Liver (tissue), 9 donors: Measurements from ENCODE around the gene RHBDF2. TPM values are rescaled to one million over a fixed set of nuclear protein-coding genes. Genes with fewer than 3 reads are reported as not detected.

ENCODE experiments used
- DNase-seq: peaks from one replicate; pipeline ENCODE4 v3.0.0-alpha.2; 2017; ENCODE audit warnings: low spot score
- H3K27ac ChIP-seq, 2 donors: one replicate each; pipeline ENCODE4 v1.7.0; 2013; ENCODE audit warnings: inconsistent platforms in 2 of 2, low read length in 2 of 2, control low read depth in 1 of 2, low read depth in 1 of 2, mild to moderate bottlenecking in 1 of 2
- H3K27me3 ChIP-seq, 4 donors: one replicate each; pipeline versions ENCODE4 v1.6.1 to v1.7.0; 2013; ENCODE audit warnings: low read length in 3 of 4, inconsistent platforms in 1 of 4, mild to moderate bottlenecking in 1 of 4, moderate library complexity in 1 of 4; ENCODE audit not compliant: control insufficient read depth in 4 of 4, insufficient read depth in 4 of 4
- H3K36me3 ChIP-seq, 4 donors: one replicate each; pipeline versions ENCODE4 v1.6.1 to v1.7.0; 2013; ENCODE audit warnings: low read length in 3 of 4, mild to moderate bottlenecking in 3 of 4, low read depth in 1 of 4, moderate library complexity in 1 of 4; ENCODE audit not compliant: control insufficient read depth in 4 of 4, insufficient read depth in 3 of 4
- H3K4me1 ChIP-seq, 4 donors: one replicate each; pipeline versions ENCODE4 v1.6.1 to v1.7.0; 2013; ENCODE audit warnings: low read length in 3 of 4, mild to moderate bottlenecking in 3 of 4, moderate library complexity in 1 of 4; ENCODE audit not compliant: control insufficient read depth in 4 of 4, insufficient read depth in 4 of 4
- H3K4me3 ChIP-seq, 3 donors: one replicate each; pipeline versions ENCODE4 v1.6.1 to v1.7.0; 2013; ENCODE audit warnings: low read length in 3 of 3, control low read depth in 1 of 3, low read depth in 1 of 3, mild to moderate bottlenecking in 1 of 3
- H3K9ac ChIP-seq, 2 donors: one replicate each; pipeline ENCODE4 v1.7.0; 2013; ENCODE audit warnings: low read length in 2 of 2, mild to moderate bottlenecking in 2 of 2, moderate library complexity in 2 of 2, control low read depth in 1 of 2, low read depth in 1 of 2
- H3K9me3 ChIP-seq, 4 donors: one replicate each; pipeline versions ENCODE4 v1.6.1 to v1.7.0; 2013; ENCODE audit warnings: low read length in 3 of 4; ENCODE audit not compliant: control insufficient read depth in 4 of 4
- EGR1 ChIP-seq, 2 donors: IDR thresholded peaks; 2 replicates each; pipeline ENCODE4 v1.6.1; 2016 to 2018; ENCODE audit warnings: antibody characterized with exemption in 2 of 2, low read depth in 2 of 2
- FOXA1 ChIP-seq: IDR thresholded peaks from 2 replicates; pipeline ENCODE4 v1.6.1; 2016; ENCODE audit warnings: antibody characterized with exemption
- FOXA2 ChIP-seq: IDR thresholded peaks from 2 replicates; pipeline ENCODE4 v1.6.1; 2016; ENCODE audit warnings: antibody characterized with exemption
- GABPA ChIP-seq, 2 donors: IDR thresholded peaks in 1 of 2; conservative IDR thresholded peaks in 1 of 2; 2 replicates each; pipeline ENCODE4 v1.6.1; 2016; ENCODE audit warnings: antibody characterized with exemption in 2 of 2, mild to moderate bottlenecking in 1 of 2, moderate library complexity in 1 of 2
- HNF4A ChIP-seq, 2 donors: conservative IDR thresholded peaks; 2 replicates each; pipeline ENCODE4 v1.6.1; 2016; ENCODE audit warnings: antibody characterized with exemption in 2 of 2, mild to moderate bottlenecking in 2 of 2
- HNF4G ChIP-seq: IDR thresholded peaks from 2 replicates; pipeline ENCODE4 v1.6.1; 2016; ENCODE audit warnings: antibody characterized with exemption
- JUND ChIP-seq, 2 donors: IDR thresholded peaks; 2 replicates each; pipeline ENCODE4 v1.6.1; 2016; ENCODE audit warnings: antibody characterized with exemption in 2 of 2
- NR2F2 ChIP-seq: IDR thresholded peaks from 2 replicates; pipeline ENCODE4 v1.6.1; 2016; ENCODE audit warnings: antibody characterized with exemption
- RAD21 ChIP-seq, 2 donors: IDR thresholded peaks; 2 replicates each; pipeline ENCODE4 v1.6.1; 2016; ENCODE audit warnings: antibody characterized with exemption in 2 of 2, mild to moderate bottlenecking in 2 of 2
- RXRA ChIP-seq, 2 donors: IDR thresholded peaks; 2 replicates each; pipeline ENCODE4 v1.6.1; 2017 to 2018; ENCODE audit warnings: antibody characterized with exemption in 2 of 2, mild to moderate bottlenecking in 1 of 2
- SP1 ChIP-seq: IDR thresholded peaks from 2 replicates; pipeline ENCODE4 v1.6.1; 2018; ENCODE audit warnings: antibody characterized with exemption, mild to moderate bottlenecking
- TAF1 ChIP-seq: conservative IDR thresholded peaks from 2 replicates; pipeline ENCODE4 v1.6.1; 2016; ENCODE audit warnings: antibody characterized with exemption, mild to moderate bottlenecking
- YY1 ChIP-seq: IDR thresholded peaks from 2 replicates; pipeline ENCODE4 v1.6.1; 2016; ENCODE audit warnings: antibody characterized with exemption, mild to moderate bottlenecking
- WGBS: extraction: QIAGEN DNeasy Blood & Tissue Kit; methylation state at CpG from one replicate; pipeline ENCODE4 v1.1.7; 2013; 5-methylcytosine and 5-hydroxymethylcytosine counted together
- polyA plus RNA-seq, 2 donors: library from polyadenylated mRNA; stranded (reverse) in 1 of 2; unstranded in 1 of 2; fragments of 200-250 nt in 1 of 2; fragments of >200 nt in 1 of 2; fragmentation: Nextera tagmentation in 1 of 2; extraction: Ambion mirVana in 1 of 2; gene quantifications; one replicate each; pipeline versions ENCODE4 v1.2.1 to v1.2.3, GENCODE V29; 2013 to 2015
- total RNA-seq, 2 donors: library from RNA; depleted of rRNA; stranded (reverse); fragments of >200 nt; gene quantifications; one replicate each; pipeline ENCODE4 v1.2.3, GENCODE V29; 2014
- TF ChIP-seq, protein P1 (sequence below): IDR thresholded peaks from 2 replicates; pipeline ENCODE4 v1.6.1; 2016; ENCODE audit warnings: antibody characterized with exemption
- TF ChIP-seq, protein P2 (sequence below): IDR thresholded peaks from 2 replicates; pipeline ENCODE4 v1.6.1; 2016; ENCODE audit warnings: antibody characterized with exemption
- TF ChIP-seq, protein P3 (sequence below): IDR thresholded peaks from 2 replicates; pipeline ENCODE4 v1.6.1; 2016; ENCODE audit warnings: antibody characterized with exemption
- TF ChIP-seq, protein P4 (sequence below): fragments of 150-350 bp; IDR thresholded peaks from 2 replicates; pipeline ENCODE4 v1.5.1; 2017; ENCODE audit warnings: improper control_type of control experiment, low read depth, low read length; ENCODE audit not compliant: missing input control
- TF ChIP-seq, protein P5 (sequence below): IDR thresholded peaks from 2 replicates; pipeline ENCODE4 v1.6.1; 2016; ENCODE audit warnings: antibody characterized with exemption, mild to moderate bottlenecking
- donor health status: healthy.
- donor health status: healthy.
- donor health status: healthy.
- donor health status: healthy.
- donor health status: healthy.

The RHBDF2 gene
- total and polyA plus RNA-seq, 4 donors = 2.9 to 6.7 (median 4.6) TPM

DNA sequence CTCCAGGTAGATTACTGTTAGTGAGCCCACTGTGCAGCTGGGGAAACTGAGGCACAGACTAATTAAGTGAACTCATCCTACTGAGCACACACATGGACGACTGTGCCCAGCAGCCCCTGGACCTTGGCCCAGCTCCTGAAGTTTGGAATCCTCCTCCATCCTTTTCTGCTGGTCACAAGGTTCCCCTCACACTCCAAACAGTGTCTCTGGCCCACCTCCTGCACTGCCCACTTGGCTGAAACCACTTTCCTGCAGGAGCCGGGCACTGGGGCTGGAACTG lies 3.6 kb downstream of the RHBDF2 start:
- Histone ChIP-seq H3K9ac (peak overlapping the region in 1 of 2 donors; percentile 28), H3K9me3 (no peaks in the 10 kb centered on the region), H3K27ac (peak overlapping the region; percentile 74 to 77), H3K36me3 (no peaks in the 10 kb centered on the region), H3K4me3 (peak overlapping the region in 1 of 3 donors; percentile 0), H3K4me1 (peaks cover 10 to 44% (median 29%) of the 10 kb centered on the region in 4 donors), H3K27me3 (no peaks in the 10 kb centered on the region)
- WGBS = 24% methylated on average over 2 of the region's 2 CpGs
- DNase-seq = no peak
- TF ChIP-seq SP1 = no peak
- TF ChIP-seq NR2F2 = no peak
- no peak for TF ChIP-seq FOXA2
- no peak for TF ChIP-seq RXRA (IDR thresholded peaks at IDR 0.05)
- TF ChIP-seq FOXA1 = no peak
- no peak for TF ChIP-seq EGR1 (IDR thresholded peaks at IDR 0.05; ENCODE audit: low read depth in 2 of 2)
- TF ChIP-seq, protein P1, sequence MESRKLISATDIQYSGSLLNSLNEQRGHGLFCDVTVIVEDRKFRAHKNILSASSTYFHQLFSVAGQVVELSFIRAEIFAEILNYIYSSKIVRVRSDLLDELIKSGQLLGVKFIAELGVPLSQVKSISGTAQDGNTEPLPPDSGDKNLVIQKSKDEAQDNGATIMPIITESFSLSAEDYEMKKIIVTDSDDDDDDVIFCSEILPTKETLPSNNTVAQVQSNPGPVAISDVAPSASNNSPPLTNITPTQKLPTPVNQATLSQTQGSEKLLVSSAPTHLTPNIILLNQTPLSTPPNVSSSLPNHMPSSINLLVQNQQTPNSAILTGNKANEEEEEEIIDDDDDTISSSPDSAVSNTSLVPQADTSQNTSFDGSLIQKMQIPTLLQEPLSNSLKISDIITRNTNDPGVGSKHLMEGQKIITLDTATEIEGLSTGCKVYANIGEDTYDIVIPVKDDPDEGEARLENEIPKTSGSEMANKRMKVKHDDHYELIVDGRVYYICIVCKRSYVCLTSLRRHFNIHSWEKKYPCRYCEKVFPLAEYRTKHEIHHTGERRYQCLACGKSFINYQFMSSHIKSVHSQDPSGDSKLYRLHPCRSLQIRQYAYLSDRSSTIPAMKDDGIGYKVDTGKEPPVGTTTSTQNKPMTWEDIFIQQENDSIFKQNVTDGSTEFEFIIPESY = no peak
- TF ChIP-seq, protein P2, sequence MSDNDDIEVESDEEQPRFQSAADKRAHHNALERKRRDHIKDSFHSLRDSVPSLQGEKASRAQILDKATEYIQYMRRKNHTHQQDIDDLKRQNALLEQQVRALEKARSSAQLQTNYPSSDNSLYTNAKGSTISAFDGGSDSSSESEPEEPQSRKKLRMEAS = no peak
- no peak for TF ChIP-seq HNF4A (conservative IDR thresholded peaks at IDR 0.05)
- TF ChIP-seq, protein P3, sequence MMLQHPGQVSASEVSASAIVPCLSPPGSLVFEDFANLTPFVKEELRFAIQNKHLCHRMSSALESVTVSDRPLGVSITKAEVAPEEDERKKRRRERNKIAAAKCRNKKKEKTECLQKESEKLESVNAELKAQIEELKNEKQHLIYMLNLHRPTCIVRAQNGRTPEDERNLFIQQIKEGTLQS = no peak
- TF ChIP-seq JUND (IDR thresholded peaks at IDR 0.05) = no peak
- TF ChIP-seq GABPA (IDR thresholded peaks at IDR 0.05 in 1 of 2, conservative IDR thresholded peaks at IDR 0.05 in 1 of 2) = no peak
- no peak for TF ChIP-seq HNF4G
- TF ChIP-seq, protein P4, sequence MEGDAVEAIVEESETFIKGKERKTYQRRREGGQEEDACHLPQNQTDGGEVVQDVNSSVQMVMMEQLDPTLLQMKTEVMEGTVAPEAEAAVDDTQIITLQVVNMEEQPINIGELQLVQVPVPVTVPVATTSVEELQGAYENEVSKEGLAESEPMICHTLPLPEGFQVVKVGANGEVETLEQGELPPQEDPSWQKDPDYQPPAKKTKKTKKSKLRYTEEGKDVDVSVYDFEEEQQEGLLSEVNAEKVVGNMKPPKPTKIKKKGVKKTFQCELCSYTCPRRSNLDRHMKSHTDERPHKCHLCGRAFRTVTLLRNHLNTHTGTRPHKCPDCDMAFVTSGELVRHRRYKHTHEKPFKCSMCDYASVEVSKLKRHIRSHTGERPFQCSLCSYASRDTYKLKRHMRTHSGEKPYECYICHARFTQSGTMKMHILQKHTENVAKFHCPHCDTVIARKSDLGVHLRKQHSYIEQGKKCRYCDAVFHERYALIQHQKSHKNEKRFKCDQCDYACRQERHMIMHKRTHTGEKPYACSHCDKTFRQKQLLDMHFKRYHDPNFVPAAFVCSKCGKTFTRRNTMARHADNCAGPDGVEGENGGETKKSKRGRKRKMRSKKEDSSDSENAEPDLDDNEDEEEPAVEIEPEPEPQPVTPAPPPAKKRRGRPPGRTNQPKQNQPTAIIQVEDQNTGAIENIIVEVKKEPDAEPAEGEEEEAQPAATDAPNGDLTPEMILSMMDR = no peak

DNA sequence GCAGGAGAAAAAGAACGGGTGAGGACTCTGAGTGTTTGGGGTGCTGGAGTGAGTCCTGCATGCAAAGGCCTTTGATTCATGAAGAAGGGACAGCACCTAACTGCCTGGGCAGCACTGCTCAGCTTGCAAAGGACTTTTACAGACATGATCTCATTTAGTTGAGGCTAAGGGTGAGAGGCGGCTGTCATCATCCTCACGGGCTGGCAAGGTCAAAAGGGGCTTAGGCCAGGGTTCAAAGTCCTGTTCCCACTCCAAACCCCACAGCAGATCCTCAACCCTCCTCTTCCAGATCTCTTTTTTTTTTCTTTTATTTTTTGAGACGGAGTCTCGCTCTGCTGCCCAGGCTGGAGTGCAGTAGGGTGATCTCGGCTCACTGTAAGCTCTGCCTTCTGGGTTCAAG lies 4.8 kb downstream of the RHBDF2 start:
- TF ChIP-seq TAF1 = no peak
- TF ChIP-seq, protein P4 = no peak
- no peak for TF ChIP-seq RXRA (IDR thresholded peaks at IDR 0.05)
- TF ChIP-seq, protein P1 = no peak
- TF ChIP-seq EGR1 (IDR thresholded peaks at IDR 0.05; ENCODE audit: low read depth in 2 of 2) = no peak
- TF ChIP-seq HNF4A (conservative IDR thresholded peaks at IDR 0.05) = no peak
- TF ChIP-seq HNF4G = no peak
- TF ChIP-seq YY1 = no peak
- TF ChIP-seq, protein P5, sequence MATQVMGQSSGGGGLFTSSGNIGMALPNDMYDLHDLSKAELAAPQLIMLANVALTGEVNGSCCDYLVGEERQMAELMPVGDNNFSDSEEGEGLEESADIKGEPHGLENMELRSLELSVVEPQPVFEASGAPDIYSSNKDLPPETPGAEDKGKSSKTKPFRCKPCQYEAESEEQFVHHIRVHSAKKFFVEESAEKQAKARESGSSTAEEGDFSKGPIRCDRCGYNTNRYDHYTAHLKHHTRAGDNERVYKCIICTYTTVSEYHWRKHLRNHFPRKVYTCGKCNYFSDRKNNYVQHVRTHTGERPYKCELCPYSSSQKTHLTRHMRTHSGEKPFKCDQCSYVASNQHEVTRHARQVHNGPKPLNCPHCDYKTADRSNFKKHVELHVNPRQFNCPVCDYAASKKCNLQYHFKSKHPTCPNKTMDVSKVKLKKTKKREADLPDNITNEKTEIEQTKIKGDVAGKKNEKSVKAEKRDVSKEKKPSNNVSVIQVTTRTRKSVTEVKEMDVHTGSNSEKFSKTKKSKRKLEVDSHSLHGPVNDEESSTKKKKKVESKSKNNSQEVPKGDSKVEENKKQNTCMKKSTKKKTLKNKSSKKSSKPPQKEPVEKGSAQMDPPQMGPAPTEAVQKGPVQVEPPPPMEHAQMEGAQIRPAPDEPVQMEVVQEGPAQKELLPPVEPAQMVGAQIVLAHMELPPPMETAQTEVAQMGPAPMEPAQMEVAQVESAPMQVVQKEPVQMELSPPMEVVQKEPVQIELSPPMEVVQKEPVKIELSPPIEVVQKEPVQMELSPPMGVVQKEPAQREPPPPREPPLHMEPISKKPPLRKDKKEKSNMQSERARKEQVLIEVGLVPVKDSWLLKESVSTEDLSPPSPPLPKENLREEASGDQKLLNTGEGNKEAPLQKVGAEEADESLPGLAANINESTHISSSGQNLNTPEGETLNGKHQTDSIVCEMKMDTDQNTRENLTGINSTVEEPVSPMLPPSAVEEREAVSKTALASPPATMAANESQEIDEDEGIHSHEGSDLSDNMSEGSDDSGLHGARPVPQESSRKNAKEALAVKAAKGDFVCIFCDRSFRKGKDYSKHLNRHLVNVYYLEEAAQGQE = no peak
- TF ChIP-seq, protein P3 = no peak
- no peak for TF ChIP-seq NR2F2
- no peak for TF ChIP-seq RAD21 (IDR thresholded peaks at IDR 0.05)
- TF ChIP-seq, protein P2 = no peak
- TF ChIP-seq SP1 = no peak
- no peak for TF ChIP-seq FOXA2
- TF ChIP-seq JUND (IDR thresholded peaks at IDR 0.05) = no peak
- Histone ChIP-seq H3K9me3 (no peaks in the 10 kb centered on the region), H3K4me3 (no peak overlapping the region), H3K27ac (no peak overlapping the region), H3K36me3 (no peaks in the 10 kb centered on the region), H3K27me3 (no peaks in the 10 kb centered on the region), H3K9ac (no peak overlapping the region), H3K4me1 (peaks cover 10 to 42% (median 26%) of the 10 kb centered on the region in 4 donors)
- WGBS = 90% methylated on average over 6 of the region's 6 CpGs
- DNase-seq = no peak
